ENCODE results near the gene UBE4B.

Gene UBE4B

DNA sequence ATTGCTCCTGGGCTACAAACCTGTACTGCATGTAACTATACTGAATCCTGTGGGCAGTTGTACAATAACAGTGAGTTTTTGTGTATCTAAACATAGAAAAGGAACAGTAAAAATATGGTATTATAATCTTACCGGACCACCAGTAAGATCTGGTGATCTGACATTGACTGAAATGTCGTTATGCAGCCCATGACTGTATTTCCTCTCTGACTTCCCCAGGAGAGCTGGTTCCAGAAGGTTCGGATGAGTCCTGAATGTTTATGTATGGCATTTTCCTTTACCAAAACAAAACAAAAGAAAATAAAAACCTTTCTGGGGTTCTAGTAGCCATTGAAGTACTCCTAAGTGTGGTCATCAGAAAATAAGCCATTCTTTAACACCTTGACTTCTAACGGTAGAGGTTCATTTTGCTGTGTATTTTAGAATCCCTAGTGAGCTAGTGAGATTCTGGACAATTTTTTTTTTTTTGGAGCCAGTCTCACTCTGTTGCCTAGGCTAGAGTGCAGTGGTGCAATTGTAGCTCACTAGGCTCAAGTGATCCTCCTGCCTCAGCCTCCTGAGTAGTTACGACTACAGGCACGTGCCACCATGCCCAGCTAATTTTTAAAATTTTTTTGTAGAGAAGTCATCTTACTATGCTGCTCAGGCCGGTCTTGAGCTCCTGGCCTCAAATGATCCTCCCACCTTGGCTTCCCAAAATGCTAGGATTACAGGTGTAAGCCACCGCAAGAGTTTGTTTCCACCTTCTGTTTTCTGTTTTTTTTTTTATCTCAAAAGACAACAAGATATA lies 27.7 kb downstream of the UBE4B start:
- in situ Hi-C loops (cut with MboI; ENCODE audit: low sequenced_read_pairs, unreplicated experiment): no loop called here
- DNase-seq (ENCODE audit: low spot score): no peak
- TF ChIP-seq, protein P1, sequence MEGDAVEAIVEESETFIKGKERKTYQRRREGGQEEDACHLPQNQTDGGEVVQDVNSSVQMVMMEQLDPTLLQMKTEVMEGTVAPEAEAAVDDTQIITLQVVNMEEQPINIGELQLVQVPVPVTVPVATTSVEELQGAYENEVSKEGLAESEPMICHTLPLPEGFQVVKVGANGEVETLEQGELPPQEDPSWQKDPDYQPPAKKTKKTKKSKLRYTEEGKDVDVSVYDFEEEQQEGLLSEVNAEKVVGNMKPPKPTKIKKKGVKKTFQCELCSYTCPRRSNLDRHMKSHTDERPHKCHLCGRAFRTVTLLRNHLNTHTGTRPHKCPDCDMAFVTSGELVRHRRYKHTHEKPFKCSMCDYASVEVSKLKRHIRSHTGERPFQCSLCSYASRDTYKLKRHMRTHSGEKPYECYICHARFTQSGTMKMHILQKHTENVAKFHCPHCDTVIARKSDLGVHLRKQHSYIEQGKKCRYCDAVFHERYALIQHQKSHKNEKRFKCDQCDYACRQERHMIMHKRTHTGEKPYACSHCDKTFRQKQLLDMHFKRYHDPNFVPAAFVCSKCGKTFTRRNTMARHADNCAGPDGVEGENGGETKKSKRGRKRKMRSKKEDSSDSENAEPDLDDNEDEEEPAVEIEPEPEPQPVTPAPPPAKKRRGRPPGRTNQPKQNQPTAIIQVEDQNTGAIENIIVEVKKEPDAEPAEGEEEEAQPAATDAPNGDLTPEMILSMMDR (IDR thresholded peaks at IDR 0.05; ENCODE audit: borderline replicate concordance, control extremely low read depth, extremely low read depth, insufficient read depth, missing control alignments): no peak

DNA sequence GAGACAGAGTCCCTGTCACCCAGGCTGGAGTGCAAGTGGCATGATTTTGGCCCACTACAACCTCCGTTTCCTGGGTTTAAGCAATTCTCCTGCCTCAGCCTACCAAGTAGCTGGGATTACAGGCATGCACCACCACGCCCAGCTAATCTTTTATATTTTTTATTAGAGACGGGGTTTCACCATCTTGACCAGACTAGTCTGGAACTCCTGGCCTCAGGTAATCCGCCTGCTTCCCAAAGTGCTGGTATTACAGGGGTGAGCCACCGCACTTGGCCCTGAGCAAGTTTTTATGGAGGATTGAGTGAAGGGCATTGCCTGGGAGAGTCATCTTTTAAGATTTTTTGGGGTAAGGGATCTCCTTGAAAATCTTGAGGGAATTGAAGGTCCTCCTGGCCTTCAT lies 28.5 kb downstream of the UBE4B start:
- TF ChIP-seq, protein P1 (IDR thresholded peaks at IDR 0.05; ENCODE audit: borderline replicate concordance, control extremely low read depth, extremely low read depth, insufficient read depth, missing control alignments): no peak
- no peak for DNase-seq (ENCODE audit: low spot score)
- in situ Hi-C loops (cut with MboI; ENCODE audit: low sequenced_read_pairs, unreplicated experiment): no loop called here

DNA sequence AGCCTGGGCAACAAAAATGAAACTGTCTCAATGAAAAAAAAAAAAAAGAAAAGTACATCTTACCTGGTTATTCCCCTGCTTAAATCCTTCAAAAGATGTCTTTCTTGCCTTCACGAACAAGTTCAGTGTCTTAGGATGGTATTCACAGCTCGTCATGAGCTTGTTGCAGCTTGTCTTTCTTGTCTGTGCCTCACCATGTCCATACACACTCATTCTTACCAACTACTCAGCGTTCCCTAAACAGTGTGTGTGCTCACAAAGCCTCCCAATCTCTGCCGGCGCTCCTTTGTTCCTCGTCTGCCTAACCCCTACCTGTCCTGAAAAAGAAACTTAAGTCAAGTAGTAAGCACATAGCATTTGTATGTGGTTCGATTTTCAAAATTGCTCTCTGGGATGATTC lies 31.1 kb downstream of the UBE4B start:
- DNase-seq (ENCODE audit: low spot score): no peak
- TF ChIP-seq, protein P1 (IDR thresholded peaks at IDR 0.05; ENCODE audit: borderline replicate concordance, control extremely low read depth, extremely low read depth, insufficient read depth, missing control alignments): no peak
- in situ Hi-C loops (cut with MboI; ENCODE audit: low sequenced_read_pairs, unreplicated experiment): no loop called here

DNA sequence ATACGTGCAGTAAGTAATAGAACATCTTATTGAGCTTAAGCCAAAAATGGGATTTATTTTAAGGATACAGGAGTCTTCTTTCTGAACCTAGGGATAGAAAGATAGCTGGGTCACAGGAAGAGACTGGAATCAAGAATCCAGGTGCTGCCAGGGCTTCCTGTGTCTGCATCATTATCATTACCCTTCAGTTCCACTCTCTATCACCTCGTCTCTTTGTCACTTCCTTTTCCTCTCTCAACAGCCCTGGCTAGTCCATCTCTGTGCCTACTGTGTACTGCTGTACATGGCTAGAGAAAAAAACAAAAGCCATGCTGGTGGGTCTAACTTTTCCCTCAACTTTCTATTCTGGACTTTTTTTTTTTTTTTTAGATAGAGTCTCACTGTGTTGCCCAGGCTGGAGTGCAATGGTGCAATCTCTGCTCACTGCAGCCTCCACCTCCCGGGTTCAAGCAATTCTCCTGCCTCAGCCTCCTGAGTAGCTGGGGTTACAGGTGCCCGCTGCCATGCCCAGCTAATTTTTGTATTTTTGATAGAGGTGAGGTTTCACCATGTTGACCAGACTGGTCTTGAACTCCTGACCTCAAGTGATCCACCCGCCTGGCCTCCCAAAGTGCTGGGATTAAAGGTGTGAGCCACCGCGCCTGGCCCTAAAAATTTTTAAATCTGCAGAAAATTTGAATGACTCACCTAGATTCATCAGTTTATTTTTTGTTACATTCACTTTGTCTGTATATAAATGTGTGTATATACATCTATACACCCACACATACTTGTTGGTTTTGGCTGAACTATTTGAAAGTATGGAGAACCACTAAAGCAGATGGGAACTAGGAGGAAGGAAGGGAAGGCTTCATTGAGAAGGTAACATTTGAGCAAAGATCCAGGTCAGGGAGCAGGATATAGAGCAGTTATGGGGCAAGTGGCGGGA lies 31.9 kb downstream of the UBE4B start:
- no peak for DNase-seq (ENCODE audit: low spot score)
- in situ Hi-C loops (cut with MboI; ENCODE audit: low sequenced_read_pairs, unreplicated experiment): no loop called here
- TF ChIP-seq, protein P1 (IDR thresholded peaks at IDR 0.05; ENCODE audit: borderline replicate concordance, control extremely low read depth, extremely low read depth, insufficient read depth, missing control alignments): no peak

DNA sequence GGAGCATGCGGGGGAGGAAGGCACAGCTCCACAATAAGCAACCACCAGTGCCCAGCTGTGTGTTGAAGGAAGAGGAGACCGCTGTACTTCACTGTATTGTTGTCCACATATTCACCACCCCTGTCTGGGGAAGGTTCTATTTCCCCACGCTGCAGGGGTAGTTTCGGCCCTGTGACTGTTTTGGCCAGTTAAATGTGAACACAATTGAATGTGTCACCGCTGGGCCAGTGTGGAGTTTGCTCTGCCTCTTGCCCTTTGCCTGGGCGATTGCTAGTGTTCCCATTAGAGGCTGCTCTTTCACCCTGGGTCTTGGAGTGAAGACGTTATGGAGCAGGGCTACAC lies 32.6 kb downstream of the UBE4B start:
- TF ChIP-seq, protein P1 (IDR thresholded peaks at IDR 0.05; ENCODE audit: borderline replicate concordance, control extremely low read depth, extremely low read depth, insufficient read depth, missing control alignments): no peak
- in situ Hi-C loops (cut with MboI; ENCODE audit: low sequenced_read_pairs, unreplicated experiment): no loop called here
- no peak for DNase-seq (ENCODE audit: low spot score)

DNA sequence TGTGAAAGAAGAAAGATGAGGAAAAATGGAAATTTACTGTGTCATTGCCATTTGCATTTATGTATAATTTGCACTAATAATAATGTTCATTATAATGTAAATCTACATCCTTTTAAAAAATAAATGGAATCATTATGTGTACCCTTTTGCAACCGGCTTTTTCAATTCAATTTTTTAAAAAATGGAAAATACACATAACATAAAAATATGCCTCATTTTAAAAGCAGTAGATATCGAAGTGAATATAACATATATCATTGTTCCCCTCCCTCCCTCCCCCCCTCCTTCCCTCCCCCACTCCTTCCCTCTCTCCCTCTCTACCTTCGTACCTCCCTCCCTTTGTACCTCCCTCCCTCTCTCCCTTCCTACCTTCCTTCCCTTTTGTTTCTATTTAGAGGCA lies 33.0 kb downstream of the UBE4B start:
- in situ Hi-C loops (cut with MboI; ENCODE audit: low sequenced_read_pairs, unreplicated experiment): no loop called here
- TF ChIP-seq, protein P1 (IDR thresholded peaks at IDR 0.05; ENCODE audit: borderline replicate concordance, control extremely low read depth, extremely low read depth, insufficient read depth, missing control alignments): no peak
- DNase-seq (ENCODE audit: low spot score): no peak
